Measurements from ENCODE around the gene SSPN. TPM values are rescaled to one million over a fixed set of nuclear protein-coding genes. Genes with fewer than 3 reads are reported as not detected.

The SSPN gene, protein sequence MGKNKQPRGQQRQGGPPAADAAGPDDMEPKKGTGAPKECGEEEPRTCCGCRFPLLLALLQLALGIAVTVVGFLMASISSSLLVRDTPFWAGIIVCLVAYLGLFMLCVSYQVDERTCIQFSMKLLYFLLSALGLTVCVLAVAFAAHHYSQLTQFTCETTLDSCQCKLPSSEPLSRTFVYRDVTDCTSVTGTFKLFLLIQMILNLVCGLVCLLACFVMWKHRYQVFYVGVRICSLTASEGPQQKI
- total RNA-seq = not detected

DNA sequence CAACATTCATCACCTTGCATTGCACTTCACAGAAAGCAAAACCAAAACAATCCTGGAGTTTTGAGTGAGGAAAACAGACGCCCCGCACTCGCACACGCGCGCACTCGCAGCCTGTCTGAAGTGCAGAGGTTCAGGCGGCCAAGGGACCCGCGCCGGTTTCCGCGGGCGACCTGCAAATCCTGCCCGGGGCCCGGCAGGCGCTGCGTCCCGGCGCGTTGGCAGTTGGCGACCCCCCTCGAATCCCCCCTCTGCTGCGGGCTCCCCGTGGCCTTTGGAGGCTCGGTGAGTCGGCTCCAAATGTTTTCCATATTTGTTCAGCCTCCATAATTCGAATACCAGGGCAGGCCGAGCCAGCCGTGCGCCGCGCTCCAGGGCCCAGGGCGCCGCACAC, at the start of gene SSPN:
Gene SSPN, plus strand, starts transcription at position 324 of the 391 bp plus-strand sequence. CDS start 100 bp downstream, outside the sequence.
- CTCF ChIA-PET = no interaction called here
- H3K4me1 Mint-ChIP-seq = peaks cover 10% of the 10 kb centered on the region
- no peak for DNase-seq
- no peaks in the 10 kb centered on the region for H3K36me3 Mint-ChIP-seq (ENCODE audit: low read depth)
- H3K27me3 Mint-ChIP-seq = peaks cover 67% of the 10 kb centered on the region
- H3K9me3 Mint-ChIP-seq = no peaks in the 10 kb centered on the region
- peak within 1 kb of the TSS; percentile 68 for H3K4me3 Mint-ChIP-seq
- POLR2A ChIA-PET = no interaction called here
- no peak within 1 kb of the TSS for H3K27ac Mint-ChIP-seq

DNA sequence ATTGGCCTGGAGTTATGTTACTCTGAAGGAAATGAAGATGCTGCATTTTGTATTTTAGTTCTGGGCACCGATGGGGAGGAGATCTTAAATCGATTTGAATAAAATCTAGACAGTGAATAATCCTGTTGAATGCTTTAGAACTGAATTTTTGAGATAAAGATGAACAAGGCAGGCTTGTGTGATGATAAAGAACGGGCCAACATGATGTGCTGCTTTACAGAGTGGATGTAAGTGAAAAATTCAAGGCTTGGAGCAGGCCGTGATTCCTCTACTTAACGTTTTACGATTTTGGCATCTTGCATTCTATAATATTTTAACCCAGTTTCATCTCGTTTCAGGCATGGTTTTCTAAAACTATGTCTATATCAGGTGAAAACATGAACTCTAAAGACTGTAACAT, 47.1 kb upstream of the SSPN start:
- DNase-seq = no peak
- no peak overlapping the region for H3K4me3 Mint-ChIP-seq
- H3K27ac Mint-ChIP-seq = no peak overlapping the region
- H3K9me3 Mint-ChIP-seq = no peaks in the 10 kb centered on the region
- ChIA-PET POLR2A (no interaction called here), CTCF (no interaction called here)
- H3K36me3 Mint-ChIP-seq (ENCODE audit: low read depth) = no peaks in the 10 kb centered on the region
- peaks cover 14% of the 10 kb centered on the region for H3K27me3 Mint-ChIP-seq
- no peaks in the 10 kb centered on the region for H3K4me1 Mint-ChIP-seq

DNA sequence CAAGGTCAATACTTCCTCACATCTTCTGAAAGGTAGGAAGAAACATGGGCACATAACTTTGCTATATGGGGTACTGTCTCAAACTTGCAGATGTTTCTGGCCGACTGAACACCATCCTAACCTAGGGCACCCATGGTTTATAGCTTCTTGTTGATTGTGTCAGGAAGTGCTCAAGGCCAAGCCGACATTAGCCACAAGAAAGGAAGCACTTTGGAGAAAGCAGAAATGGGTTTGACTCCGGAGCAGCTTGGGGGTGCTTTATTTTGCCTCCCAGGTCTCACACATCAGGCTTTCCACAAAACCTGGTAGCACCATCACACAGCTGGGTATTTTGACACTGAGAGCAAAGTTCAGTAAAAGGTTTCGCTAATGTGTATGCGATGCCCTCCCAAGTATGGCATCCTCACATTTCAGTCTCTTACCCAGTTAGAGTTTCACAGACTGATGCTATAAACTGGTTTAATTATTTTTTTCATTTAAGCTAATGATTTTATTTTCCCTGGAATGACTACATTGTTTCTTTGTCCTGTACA, 45.3 kb upstream of the SSPN start:
- Mint-ChIP-seq H3K4me3 (no peak overlapping the region), H3K4me1 (no peaks in the 10 kb centered on the region), H3K36me3 (ENCODE audit: low read depth) (no peaks in the 10 kb centered on the region), H3K27me3 (peaks cover 12% of the 10 kb centered on the region), H3K27ac (no peak overlapping the region), H3K9me3 (no peaks in the 10 kb centered on the region)
- ChIA-PET CTCF (interaction anchor here (1.1 kb wide), 1 partner anchor 12 kb away, joined by 4 read pairs; no protein-coding TSS in a partner anchor), POLR2A (interaction anchor here (0.6 kb wide), 1 partner anchor 408 kb away, joined by 4 read pairs; no protein-coding TSS in a partner anchor)
- no peak for DNase-seq

DNA sequence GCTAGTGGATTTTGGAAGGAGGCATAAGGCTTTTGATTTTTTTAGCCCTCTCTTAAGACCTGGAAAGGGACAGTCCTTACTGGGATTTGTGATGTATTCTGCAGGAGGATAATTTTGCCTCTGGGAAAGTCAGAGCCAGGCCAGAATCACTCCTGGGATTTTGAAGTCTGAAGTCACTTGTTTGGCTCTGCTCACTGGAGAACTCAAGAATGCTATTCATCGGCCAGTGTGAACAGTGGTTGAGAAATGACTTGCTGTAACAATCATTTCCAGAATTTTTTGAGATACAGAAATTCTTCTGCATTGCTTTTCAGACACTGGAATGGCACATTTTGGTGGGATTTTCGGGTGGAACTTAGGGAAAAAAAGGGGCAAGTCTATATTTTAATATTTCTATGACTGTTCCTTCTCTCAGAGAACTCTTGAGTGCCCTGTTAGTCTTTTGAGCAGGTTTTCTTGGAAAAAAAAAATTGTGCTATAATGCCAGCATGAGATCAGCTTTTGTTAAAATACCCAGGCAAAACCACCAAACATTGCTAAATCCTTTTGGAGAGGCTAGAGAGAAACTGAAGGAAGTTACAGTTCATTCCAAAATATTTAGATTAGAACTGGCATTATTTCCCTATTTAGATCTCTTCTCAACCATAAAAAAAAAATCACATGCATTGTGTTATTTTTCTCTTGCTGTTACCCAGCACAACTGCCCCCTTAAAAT, 44.5 kb upstream of the SSPN start:
- H3K27ac Mint-ChIP-seq = no peak overlapping the region
- DNase-seq = no peak
- POLR2A ChIA-PET = interaction anchor here (0.6 kb wide), 1 partner anchor 407 kb away, joined by 4 read pairs; no protein-coding TSS in a partner anchor
- no peaks in the 10 kb centered on the region for H3K9me3 Mint-ChIP-seq
- no peaks in the 10 kb centered on the region for H3K36me3 Mint-ChIP-seq (ENCODE audit: low read depth)
- no peaks in the 10 kb centered on the region for H3K4me1 Mint-ChIP-seq
- peaks cover 13% of the 10 kb centered on the region for H3K27me3 Mint-ChIP-seq
- CTCF ChIA-PET = interaction anchor here (0.7 to 1.1 kb wide), 2 partner anchors 11 to 119 kb away, joined by 4 to 6 read pairs; no protein-coding TSS in a partner anchor
- no peak overlapping the region for H3K4me3 Mint-ChIP-seq

DNA sequence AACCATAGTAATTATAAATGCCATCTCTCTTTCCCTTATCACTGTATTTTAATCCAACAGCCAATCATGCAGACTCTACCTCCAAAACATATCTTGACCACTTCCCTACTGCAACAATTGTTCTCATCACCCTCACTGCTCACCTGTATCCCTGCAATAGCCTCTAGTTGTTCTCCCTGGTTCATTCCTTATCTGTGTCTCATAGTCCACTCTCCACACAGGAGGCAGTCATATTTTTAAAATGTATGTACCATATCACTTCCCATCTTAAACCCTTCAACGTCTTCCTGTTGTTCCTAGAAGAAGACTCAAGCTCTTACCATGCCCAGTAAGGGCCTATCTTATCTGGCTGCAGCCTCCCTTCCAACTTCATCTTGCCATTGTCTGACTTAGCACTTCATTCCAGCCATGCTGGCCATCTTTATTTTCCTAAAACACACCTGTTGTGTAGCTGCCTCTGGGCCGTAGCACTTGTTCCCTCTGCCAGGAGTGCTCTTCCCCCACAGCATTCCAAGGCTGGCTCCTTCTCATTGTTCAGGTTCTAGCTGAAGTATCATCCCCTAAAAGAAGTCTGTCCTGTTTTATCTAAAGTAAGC, 42.8 kb upstream of the SSPN start:
- Mint-ChIP-seq H3K36me3 (ENCODE audit: low read depth) (no peaks in the 10 kb centered on the region), H3K4me3 (no peak overlapping the region), H3K9me3 (no peaks in the 10 kb centered on the region), H3K27ac (no peak overlapping the region), H3K4me1 (no peaks in the 10 kb centered on the region), H3K27me3 (peaks cover 15% of the 10 kb centered on the region)
- CTCF ChIA-PET = no interaction called here
- POLR2A ChIA-PET = no interaction called here
- DNase-seq = no peak

DNA sequence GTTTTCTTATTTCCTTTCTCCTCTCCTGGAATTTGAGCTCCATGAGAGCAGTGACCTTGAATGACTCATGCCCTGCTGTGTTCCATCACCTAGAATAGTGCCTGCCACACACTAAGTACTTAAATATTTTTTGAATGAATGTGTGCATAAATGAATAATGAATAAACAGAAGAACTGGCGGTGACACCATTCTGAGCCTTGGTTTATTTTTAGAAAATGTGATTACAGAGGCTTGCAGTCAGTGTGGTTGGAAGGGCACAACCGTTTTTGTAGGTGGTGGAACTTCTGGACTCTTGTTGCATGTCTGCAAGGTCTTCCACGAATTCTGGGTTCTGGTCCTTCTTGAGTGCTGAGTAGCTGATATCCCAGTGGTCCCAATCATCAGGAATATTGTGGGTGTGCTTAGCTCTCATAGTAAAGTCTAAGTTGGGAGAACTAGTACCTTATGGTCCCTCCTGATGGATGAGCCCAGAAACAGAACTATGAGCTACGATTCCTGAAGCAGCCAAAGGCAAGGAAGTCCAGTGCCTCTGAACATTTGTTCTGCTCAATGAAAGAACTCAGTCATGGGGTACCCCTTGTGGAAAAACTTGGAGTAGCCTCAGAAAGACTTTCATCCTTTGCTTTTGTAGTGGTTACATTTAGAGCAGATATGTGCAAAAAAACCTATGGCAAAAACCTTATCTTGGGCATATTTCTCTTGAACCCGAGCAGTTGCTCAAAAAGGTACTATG, 41.8 kb upstream of the SSPN start:
- POLR2A ChIA-PET = no interaction called here
- no peak overlapping the region for H3K4me3 Mint-ChIP-seq
- H3K9me3 Mint-ChIP-seq = no peaks in the 10 kb centered on the region
- CTCF ChIA-PET = no interaction called here
- no peak overlapping the region for H3K27ac Mint-ChIP-seq
- H3K4me1 Mint-ChIP-seq = no peaks in the 10 kb centered on the region
- H3K36me3 Mint-ChIP-seq (ENCODE audit: low read depth) = no peaks in the 10 kb centered on the region
- no peak for DNase-seq
- peaks cover 15% of the 10 kb centered on the region for H3K27me3 Mint-ChIP-seq

DNA sequence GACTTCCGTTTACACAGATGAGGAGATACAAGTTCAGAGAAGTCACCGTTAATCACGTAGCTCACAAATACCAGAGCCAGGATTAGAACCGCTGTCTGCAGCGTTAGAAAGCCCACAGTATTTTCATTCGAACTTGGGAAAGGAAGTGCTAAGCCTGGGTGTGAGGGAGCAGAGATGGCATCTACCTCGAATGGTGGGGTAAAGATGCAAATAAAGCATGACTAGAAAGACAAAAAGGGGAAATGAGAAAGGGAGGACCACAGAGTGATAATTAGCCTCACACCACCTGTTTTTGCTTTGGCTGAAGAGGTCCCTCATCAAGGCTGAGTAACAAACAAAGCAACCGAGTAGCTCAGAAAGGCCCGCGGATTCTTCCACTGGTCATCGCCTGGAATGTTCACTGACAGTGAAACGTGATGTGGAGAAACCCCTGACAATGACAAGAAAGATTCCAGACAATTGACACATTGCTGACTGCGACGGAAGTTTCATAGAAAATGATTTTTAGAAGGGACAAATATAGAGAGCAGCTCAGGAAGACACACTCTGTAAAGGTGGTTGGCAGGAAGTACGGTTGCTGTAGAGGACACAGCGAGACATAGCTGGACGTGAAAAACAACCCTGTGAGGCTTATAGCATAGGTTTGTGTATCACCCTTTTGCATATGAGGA, 39.0 kb upstream of the SSPN start:
- Mint-ChIP-seq H3K4me3 (no peak overlapping the region), H3K9me3 (no peaks in the 10 kb centered on the region), H3K4me1 (no peaks in the 10 kb centered on the region), H3K27ac (no peak overlapping the region), H3K36me3 (ENCODE audit: low read depth) (no peaks in the 10 kb centered on the region), H3K27me3 (peaks cover 10% of the 10 kb centered on the region)
- POLR2A ChIA-PET = no interaction called here
- CTCF ChIA-PET = no interaction called here
- DNase-seq = no peak

DNA sequence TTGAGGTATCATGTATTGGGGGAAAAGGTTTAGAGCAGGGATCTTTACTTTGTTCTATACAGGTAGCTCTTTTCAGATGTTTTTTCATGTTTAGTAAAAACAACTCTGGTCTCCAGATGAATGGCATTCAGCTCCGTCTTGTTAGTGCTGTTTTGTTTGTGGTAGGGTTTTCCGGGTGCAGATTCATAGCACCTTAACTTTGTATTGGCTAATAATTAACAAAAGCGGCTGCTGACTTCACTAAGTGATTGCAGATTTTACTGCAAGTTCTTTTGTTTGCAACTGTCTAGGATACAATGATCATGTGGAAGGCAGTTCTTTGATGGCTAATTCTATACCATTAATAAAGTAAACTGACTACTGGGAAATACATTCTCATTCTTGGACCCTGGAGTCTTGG, 38.4 kb upstream of the SSPN start:
- CTCF ChIA-PET = no interaction called here
- DNase-seq = no peak
- H3K36me3 Mint-ChIP-seq (ENCODE audit: low read depth) = no peaks in the 10 kb centered on the region
- no peaks in the 10 kb centered on the region for H3K4me1 Mint-ChIP-seq
- no peak overlapping the region for H3K4me3 Mint-ChIP-seq
- peaks cover 8% of the 10 kb centered on the region for H3K27me3 Mint-ChIP-seq
- H3K9me3 Mint-ChIP-seq = no peaks in the 10 kb centered on the region
- POLR2A ChIA-PET = no interaction called here
- no peak overlapping the region for H3K27ac Mint-ChIP-seq

DNA sequence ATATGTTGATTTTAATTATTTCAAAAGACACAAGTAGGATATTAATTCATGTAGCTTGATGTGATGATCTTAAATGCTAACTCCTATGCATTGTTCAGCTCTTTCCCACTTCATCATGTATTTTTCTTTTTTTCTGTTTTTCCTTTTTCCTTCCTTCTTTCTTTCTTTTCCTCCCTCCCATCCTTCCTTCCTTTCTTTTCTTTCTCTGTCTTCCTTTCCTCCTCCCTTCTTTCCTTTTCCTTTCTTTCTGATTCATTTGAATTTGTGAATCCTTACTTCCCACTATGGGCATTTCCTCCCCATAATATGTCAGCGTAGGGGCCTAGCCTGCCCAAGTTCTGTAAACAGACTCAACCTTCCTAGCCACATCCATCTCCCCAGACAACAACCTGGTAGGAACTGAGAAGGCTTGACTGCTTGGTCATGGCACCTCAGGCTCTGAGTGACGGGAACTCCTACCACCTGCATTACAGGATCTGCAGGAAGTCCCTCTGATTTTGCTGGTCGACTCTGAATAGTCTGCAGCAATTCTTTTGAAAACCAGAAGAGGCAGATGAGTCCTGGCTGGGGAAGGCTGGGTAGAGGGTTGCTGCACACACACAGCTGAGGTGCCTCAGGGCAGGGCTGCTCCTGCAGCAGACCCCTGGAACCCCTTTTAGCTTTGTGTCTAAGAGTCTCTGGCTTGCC, 37.2 kb upstream of the SSPN start:
- Mint-ChIP-seq H3K27ac (peak overlapping the region; percentile 3), H3K9me3 (no peaks in the 10 kb centered on the region), H3K4me3 (no peak overlapping the region), H3K4me1 (no peaks in the 10 kb centered on the region), H3K27me3 (peaks cover 16% of the 10 kb centered on the region), H3K36me3 (ENCODE audit: low read depth) (no peaks in the 10 kb centered on the region)
- DNase-seq = no peak
- CTCF ChIA-PET = no interaction called here
- POLR2A ChIA-PET = no interaction called here

DNA sequence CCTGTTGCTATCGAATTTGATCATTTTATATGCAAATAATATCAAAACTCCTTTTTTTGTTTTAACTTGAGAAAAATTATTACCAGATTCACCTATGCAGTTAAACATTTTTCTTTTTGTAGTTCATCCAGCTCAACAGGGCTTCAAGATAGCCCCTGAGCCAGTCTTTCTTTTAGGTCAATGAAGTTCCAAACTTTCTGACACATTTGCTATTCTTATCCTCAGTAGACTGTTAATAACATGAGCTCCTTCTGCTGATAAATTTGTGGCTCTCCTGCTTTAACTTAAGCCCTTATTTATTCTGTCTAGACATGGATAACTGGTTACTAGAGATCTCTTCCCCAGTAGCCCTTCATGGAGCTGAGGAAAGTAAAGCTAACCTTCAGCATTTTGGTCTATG, 33.2 kb upstream of the SSPN start:
- Mint-ChIP-seq H3K36me3 (ENCODE audit: low read depth) (no peaks in the 10 kb centered on the region), H3K4me3 (no peak overlapping the region), H3K27me3 (peaks cover 17% of the 10 kb centered on the region), H3K27ac (no peak overlapping the region), H3K9me3 (no peaks in the 10 kb centered on the region), H3K4me1 (no peaks in the 10 kb centered on the region)
- CTCF ChIA-PET = interaction anchor here (1.4 kb wide), 1 partner anchor 12 kb away, joined by 4 read pairs; no protein-coding TSS in a partner anchor
- DNase-seq = no peak
- POLR2A ChIA-PET = no interaction called here

DNA sequence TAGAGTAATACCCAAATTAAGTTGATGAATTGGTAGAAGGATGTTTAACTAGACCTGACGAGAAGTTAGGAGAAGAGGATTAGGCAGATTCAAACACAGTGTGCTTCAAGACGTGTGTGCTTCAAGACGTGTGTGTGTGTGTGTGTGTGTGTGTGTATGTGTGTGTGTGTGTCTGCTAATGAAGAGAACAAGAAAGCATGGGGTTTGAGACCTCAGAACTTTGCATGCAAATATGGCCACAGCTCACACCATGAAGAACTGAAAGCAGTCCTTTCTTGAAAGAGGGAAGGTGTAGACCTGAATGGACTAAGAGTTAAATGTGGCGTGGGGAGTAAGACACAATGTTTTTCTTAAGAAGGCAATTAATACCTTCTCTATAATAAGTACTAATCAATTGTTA, 32.5 kb upstream of the SSPN start:
- H3K4me1 Mint-ChIP-seq = no peaks in the 10 kb centered on the region
- no peak for DNase-seq
- H3K27ac Mint-ChIP-seq = no peak overlapping the region
- ChIA-PET POLR2A (no interaction called here), CTCF (interaction anchor here (1.4 kb wide), 1 partner anchor 13 kb away, joined by 4 read pairs; no protein-coding TSS in a partner anchor)
- peaks cover 24% of the 10 kb centered on the region for H3K27me3 Mint-ChIP-seq
- H3K36me3 Mint-ChIP-seq (ENCODE audit: low read depth) = no peaks in the 10 kb centered on the region
- no peak overlapping the region for H3K4me3 Mint-ChIP-seq
- no peaks in the 10 kb centered on the region for H3K9me3 Mint-ChIP-seq

DNA sequence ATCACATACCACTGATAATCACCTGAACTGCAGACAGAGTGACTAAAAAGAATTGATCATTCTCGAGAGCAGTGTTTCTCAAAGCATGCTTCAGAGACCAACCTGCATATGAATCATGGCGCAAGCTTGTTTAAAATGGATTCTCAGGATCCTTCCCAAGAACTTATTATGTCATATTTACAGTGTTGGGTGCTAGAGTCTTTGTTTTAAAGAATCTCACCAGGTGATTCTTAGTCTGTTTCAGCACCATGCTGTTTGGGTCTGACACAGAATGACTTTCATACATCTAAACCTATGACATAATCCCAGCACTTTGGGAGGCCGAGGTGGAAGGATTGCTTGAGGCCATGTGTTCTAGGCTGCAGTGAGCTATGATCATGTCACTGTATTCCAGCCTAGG, 31.3 kb upstream of the SSPN start:
- H3K4me3 Mint-ChIP-seq = no peak overlapping the region
- H3K9me3 Mint-ChIP-seq = no peaks in the 10 kb centered on the region
- POLR2A ChIA-PET = no interaction called here
- no peak for DNase-seq
- H3K4me1 Mint-ChIP-seq = no peaks in the 10 kb centered on the region
- CTCF ChIA-PET = no interaction called here
- peaks cover 27% of the 10 kb centered on the region for H3K27me3 Mint-ChIP-seq
- H3K36me3 Mint-ChIP-seq (ENCODE audit: low read depth) = no peaks in the 10 kb centered on the region
- H3K27ac Mint-ChIP-seq = no peak overlapping the region
